Keratinocyte (primary cell): ENCODE results near the gene KDM3B. TPM values are rescaled to one million over a fixed set of nuclear protein-coding genes. Genes with fewer than 3 reads are reported as not detected.
"Not testable (repeated sequence)": the region's sequence is repeated elsewhere in the genome, so short reads cannot be mapped to it uniquely, and the experiment has no call there.

ENCODE experiments used
- DNase-seq: peaks from one replicate; pipeline ENCODE4 v3.0.0-alpha.2; 2011; ENCODE audit warnings: low read depth, missing footprints, low spot score
- FAIRE-seq: peaks from 2 replicates; lab custom pipeline; 2011; peaks lifted over from hg19 to GRCh38; lab: Jason Lieb, UNC
- H2AFZ ChIP-seq: 2 replicates; pipeline ENCODE4 v1.6.0; 2012; ENCODE audit warnings: low read length, control low read depth, inconsistent platforms; ENCODE audit not compliant: control insufficient read depth
- H3K27ac ChIP-seq: 2 replicates; pipeline ENCODE4 v1.5.1; 2011; ENCODE audit warnings: low read length; ENCODE audit not compliant: control insufficient read depth, insufficient read depth
- H3K27me3 ChIP-seq: 3 replicates; pipeline ENCODE4 v1.6.0; 2011; ENCODE audit warnings: low read length; ENCODE audit not compliant: control insufficient read depth, insufficient read depth; ENCODE audit errors: extremely low read depth
- H3K36me3 ChIP-seq, 2 experiments: 2 replicates in 1 of 2; 3 replicates in 1 of 2; pipeline ENCODE4 v1.5.1; 2011; ENCODE audit warnings: low read length in 2 of 2, mild to moderate bottlenecking in 1 of 2; ENCODE audit not compliant: control insufficient read depth in 2 of 2, insufficient read depth in 2 of 2; ENCODE audit errors: extremely low read depth in 1 of 2
- H3K4me1 ChIP-seq: 3 replicates; pipeline ENCODE4 v1.5.1; 2011; ENCODE audit warnings: low read length; ENCODE audit not compliant: control insufficient read depth, insufficient read depth; ENCODE audit errors: extremely low read depth
- H3K4me2 ChIP-seq: 3 replicates; pipeline ENCODE4 v1.6.0; 2011; ENCODE audit warnings: low read depth, low read length; ENCODE audit not compliant: control insufficient read depth, insufficient read depth; ENCODE audit errors: extremely low read depth
- H3K4me3 ChIP-seq, 3 experiments: fragments of 200-600 bp in 1 of 3; sonication (generic) in 1 of 3; 2 replicates in 2 of 3; 3 replicates in 1 of 3; pipeline ENCODE4 v1.5.1; 2011 to 2016; ENCODE audit warnings: low read length in 3 of 3, mild to moderate bottlenecking in 3 of 3, control low read depth in 2 of 3, inconsistent platforms in 1 of 3, low read depth in 1 of 3, mixed read lengths in 1 of 3, mixed run types in 1 of 3, moderate library complexity in 1 of 3; ENCODE audit not compliant: control insufficient read depth in 2 of 3, insufficient read depth in 2 of 3; ENCODE audit errors: extremely low read depth in 1 of 3
- H3K79me2 ChIP-seq: 2 replicates; pipeline ENCODE4 v1.6.0; 2012; ENCODE audit warnings: low read length; ENCODE audit not compliant: control insufficient read depth, insufficient read depth
- H3K9ac ChIP-seq: 3 replicates; pipeline ENCODE4 v1.6.0; 2011; ENCODE audit warnings: low read length; ENCODE audit not compliant: control insufficient read depth, insufficient read depth; ENCODE audit errors: extremely low read depth
- H3K9me1 ChIP-seq: 3 replicates; pipeline ENCODE4 v1.6.0; 2011; ENCODE audit warnings: low read length; ENCODE audit not compliant: control insufficient read depth, insufficient read depth; ENCODE audit errors: extremely low read depth
- H3K9me3 ChIP-seq: 2 replicates; pipeline ENCODE4 v1.5.1; 2012; ENCODE audit warnings: low read depth, low read length; ENCODE audit not compliant: control insufficient read depth
- H4K20me1 ChIP-seq: 3 replicates; pipeline ENCODE4 v1.6.0; 2011; ENCODE audit warnings: low read length; ENCODE audit not compliant: control insufficient read depth, insufficient read depth; ENCODE audit errors: extremely low read depth
- CTCF ChIP-seq, 3 experiments: IDR thresholded peaks in 1 of 3; conservative IDR thresholded peaks in 1 of 3; optimal IDR thresholded peaks in 1 of 3; 2 replicates in 2 of 3; 3 replicates in 1 of 3; pipeline versions ENCODE3 to v1.5.1; 2011; ENCODE audit warnings: low read length in 3 of 3, mild to moderate bottlenecking in 3 of 3, moderate library complexity in 2 of 3, control low read depth in 1 of 3, inconsistent platforms in 1 of 3; ENCODE audit not compliant: insufficient read depth in 2 of 3; ENCODE audit errors: extremely low read depth in 1 of 3
- EZH2 ChIP-seq: IDR thresholded peaks from one replicate; pipeline ENCODE4 v1.6.1; 2012; ENCODE audit warnings: inconsistent platforms, mild to moderate bottlenecking, low read length, moderate library complexity
- dilution Hi-C: fragments of 300-500 bp; cut with MboI; formaldehyde crosslinking; loops from one replicate; pipeline ENCODE4 v1.7.0; 2020; ENCODE audit warnings: low sequenced_read_pairs; ENCODE audit not compliant: extremely low pct_ligation_motif_present
- polyA plus RNA-seq, 5 experiments: library from polyadenylated mRNA; depleted of rRNA in 3 of 5; stranded (reverse) in 3 of 5; stranded (forward) in 1 of 5; unstranded in 1 of 5; fragments of >200 nt; gene quantifications; 1 replicate in 1 of 5; 2 replicates in 3 of 5; 3 replicates in 1 of 5; pipeline versions ENCODE4 v1.2.1 to v1.2.3, GENCODE V29; 2011 to 2012; ENCODE audit warnings: missing spikeins in 2 of 5, low read depth in 1 of 5, low replicate concordance in 1 of 5

The KDM3B gene
- polyA plus RNA-seq, 1 donor (not counting 4 experiments of a cell fraction or from before 2014, with no cell fraction given): 28.8 TPM

- FAIRE-seq, H3K27ac ChIP-seq: not testable (repeated sequence)
- peaks cover 8 to 11% of the 10 kb centered on the region in 2 experiments for H3K36me3 ChIP-seq
Measured at GRCh38 chr5:138410996-138411640, 58.6 kb downstream of the KDM3B start.

DNA sequence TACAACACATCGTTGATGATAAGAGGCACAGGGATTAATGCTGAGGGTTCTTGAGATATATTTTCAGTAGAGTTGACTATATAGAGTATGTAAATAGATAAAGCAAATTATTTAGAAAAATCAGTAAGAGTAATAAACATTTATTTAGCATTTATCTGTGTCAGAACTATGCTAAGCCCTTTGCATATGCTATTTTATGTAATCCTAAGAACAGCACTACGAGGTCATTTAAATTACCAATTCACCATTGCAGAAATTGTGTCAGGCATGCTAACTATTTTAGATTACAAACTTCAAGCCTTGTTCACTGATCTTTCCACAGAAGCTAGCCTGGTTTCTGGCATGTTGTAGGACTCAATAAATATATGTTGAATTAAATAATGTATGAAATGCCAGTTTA lies 66.0 kb downstream of the KDM3B start:
- H3K9ac ChIP-seq: no peak overlapping the region
- dilution Hi-C loops: no loop called here
- no peak overlapping the region for H3K4me3 ChIP-seq
- H3K9me3 ChIP-seq: no peaks in the 10 kb centered on the region
- no peak for FAIRE-seq
- H3K79me2 ChIP-seq: no peaks in the 10 kb centered on the region
- no peak overlapping the region for H3K27ac ChIP-seq
- no peaks in the 10 kb centered on the region for H3K4me1 ChIP-seq
- TF ChIP-seq CTCF (optimal IDR thresholded peaks at IDR 0.05 in 1 of 3, IDR thresholded peaks at IDR 0.05 in 1 of 3, conservative IDR thresholded peaks at IDR 0.05 in 1 of 3; ENCODE audit: extremely low read depth in 1 of 3, insufficient read depth in 2 of 3, low read length in 3 of 3) (no peak), EZH2 (no peak)
- peaks cover 12 to 17% of the 10 kb centered on the region in 2 experiments for H3K36me3 ChIP-seq
- H2AFZ ChIP-seq: no peak overlapping the region
- H3K9me1 ChIP-seq: no peaks in the 10 kb centered on the region
- H3K4me2 ChIP-seq: no peak overlapping the region
- no peaks in the 10 kb centered on the region for H4K20me1 ChIP-seq
- H3K27me3 ChIP-seq: no peaks in the 10 kb centered on the region
- DNase-seq: no peak

More at GRCh38 chr5:138410996-138411640, 58.6 kb downstream of the KDM3B start:
- H3K27me3 ChIP-seq, dilution Hi-C loops, H3K79me2 ChIP-seq, H3K9me3 ChIP-seq, H2AFZ ChIP-seq, H3K9ac ChIP-seq, H3K4me1 ChIP-seq, H3K4me2 ChIP-seq, H3K9me1 ChIP-seq, H4K20me1 ChIP-seq, H3K4me3 ChIP-seq, DNase-seq: not testable (repeated sequence)
- peak in 2 of 3 experiments; percentile 21 to 36 for TF ChIP-seq CTCF (optimal IDR thresholded peaks at IDR 0.05 in 1 of 3, IDR thresholded peaks at IDR 0.05 in 1 of 3, conservative IDR thresholded peaks at IDR 0.05 in 1 of 3; ENCODE audit: extremely low read depth in 1 of 3, insufficient read depth in 2 of 3, low read length in 3 of 3)
